SU-DHL-6 (cell line): Measurements from ENCODE around the gene KRT75.

Experiments used
- H2AFZ ChIP-seq: fragments of 200-600 bp; sonication (generic); 2 replicates; pipeline ENCODE4 v1.6.1; 2014; ENCODE audit warnings: low read depth, mild to moderate bottlenecking, moderate library complexity, mixed read lengths, antibody characterized with exemption, low read length; ENCODE audit not compliant: severe bottlenecking
- H3F3A ChIP-seq: fragments of 200-600 bp; shearing (Covaris generic); 2 replicates; pipeline ENCODE4 v1.6.0; 2016; ENCODE audit warnings: antibody characterized with exemption, mild to moderate bottlenecking; ENCODE audit not compliant: insufficient read depth
- H3K27ac ChIP-seq: fragments of 200-600 bp; sonication (generic); 2 replicates; pipeline ENCODE4 v1.5.1; 2016; ENCODE audit warnings: low read depth, mild to moderate bottlenecking, low read length, moderate library complexity, mixed read lengths
- H3K27me3 ChIP-seq: fragments of 200-600 bp; sonication (generic), shearing (Covaris generic); 2 replicates; pipeline ENCODE4 v1.6.0; 2014; ENCODE audit warnings: mild to moderate bottlenecking, low read length
- H3K36me3 ChIP-seq: fragments of 200-600 bp; sonication (generic); 2 replicates; pipeline ENCODE4 v1.6.1; 2014; ENCODE audit warnings: mild to moderate bottlenecking, low read length, mixed read lengths
- H3K4me2 ChIP-seq: fragments of 300-600, 200-600 bp; shearing (Covaris generic), sonication (generic); 2 replicates; pipeline ENCODE4 v1.6.0; 2014; ENCODE audit warnings: low read length, low read depth, mild to moderate bottlenecking; ENCODE audit not compliant: poor library complexity, severe bottlenecking
- H3K4me3 ChIP-seq: fragments of 200-600 bp; sonication (generic); 2 replicates; pipeline ENCODE4 v1.5.1; 2014; ENCODE audit warnings: antibody characterized with exemption, low read length, mild to moderate bottlenecking, mixed read lengths; ENCODE audit not compliant: insufficient read depth, poor library complexity, severe bottlenecking
- H3K79me2 ChIP-seq: fragments of 200-600 bp; sonication (generic); 2 replicates; pipeline ENCODE4 v1.6.1; 2014; ENCODE audit warnings: mild to moderate bottlenecking, low read length, moderate library complexity; ENCODE audit not compliant: insufficient read depth
- H3K9ac ChIP-seq: fragments of 200-600 bp; sonication (generic); 2 replicates; pipeline ENCODE4 v1.7.0; 2014; ENCODE audit warnings: mild to moderate bottlenecking, low read length
- H3K9me2 ChIP-seq: fragments of 200-600 bp; sonication (generic); replicated peaks from 2 replicates; pipeline ENCODE4 v1.6.1; 2014; ENCODE audit warnings: low read length; ENCODE audit not compliant: insufficient read depth
- H3K9me3 ChIP-seq: fragments of 200-600 bp; sonication (generic); 2 replicates; pipeline ENCODE4 v1.6.1; 2014; ENCODE audit warnings: low read length, mixed read lengths; ENCODE audit not compliant: insufficient read depth
- H4K20me1 ChIP-seq: fragments of 200-600 bp; sonication (generic); 2 replicates; pipeline ENCODE4 v1.6.1; 2014; ENCODE audit warnings: low read depth, mild to moderate bottlenecking, antibody characterized with exemption, low read length, moderate library complexity, mixed read lengths
- EZH2phosphoT487 ChIP-seq: fragments of 200-600 bp; sonication (generic), shearing (Covaris generic); conservative IDR thresholded peaks from 2 replicates; pipeline ENCODE4 v1.6.1; 2018; ENCODE audit warnings: mild to moderate bottlenecking, antibody characterized with exemption, low read length, moderate library complexity, mixed read lengths
- TF ChIP-seq, protein P1 (sequence below): fragments of 200-600 bp; sonication (generic); IDR thresholded peaks from one replicate; pipeline ENCODE4 v1.5.1; 2017; ENCODE audit warnings: antibody characterized with exemption, mild to moderate bottlenecking, low read length, moderate library complexity; ENCODE audit not compliant: insufficient read depth, poor library complexity, severe bottlenecking

Gene KRT75

DNA sequence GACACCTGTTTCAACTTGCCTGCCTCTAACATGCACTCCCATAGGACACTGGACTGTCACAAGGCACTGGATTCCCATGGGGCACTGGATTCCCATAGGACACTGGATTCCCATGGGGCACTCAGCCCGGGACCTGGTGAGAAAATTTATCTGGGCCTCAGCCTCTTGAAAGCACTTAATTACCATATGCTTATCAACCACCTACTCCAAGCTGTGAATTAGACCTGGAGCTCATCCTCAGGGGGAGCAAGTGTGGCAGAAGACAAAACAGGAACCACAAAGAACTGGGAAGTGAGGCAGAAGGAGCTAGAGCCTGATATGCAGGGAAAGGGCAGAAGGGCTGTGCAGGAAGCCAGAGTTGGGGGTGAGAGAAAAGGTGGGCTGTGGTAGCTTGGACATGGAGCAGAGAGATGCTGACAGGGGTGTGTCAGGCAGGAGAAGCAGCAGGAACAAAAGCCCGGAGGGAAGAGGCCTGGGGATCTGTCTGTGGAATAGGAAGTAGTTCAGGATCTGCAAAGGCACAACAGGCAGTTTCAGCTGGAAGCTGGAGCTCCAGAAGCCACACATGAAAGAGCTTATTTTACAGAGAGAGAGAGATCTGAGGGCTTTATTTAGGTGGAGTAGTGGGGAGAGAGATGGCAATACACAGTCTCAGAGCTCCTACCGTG is 31.2 kb downstream of the KRT75 start:
- Histone ChIP-seq H3K27ac (no peak overlapping the region), H2AFZ (no peak overlapping the region), H4K20me1 (no peaks in the 10 kb centered on the region), H3K36me3 (no peaks in the 10 kb centered on the region), H3K9me2 (no peaks in the 10 kb centered on the region), H3K27me3 (no peaks in the 10 kb centered on the region), H3K4me2 (no peak overlapping the region), H3K9ac (no peak overlapping the region), H3K79me2 (no peaks in the 10 kb centered on the region), H3K9me3 (no peaks in the 10 kb centered on the region), H3F3A (no peaks in the 10 kb centered on the region), H3K4me3 (no peak overlapping the region)
- no peak for TF ChIP-seq EZH2phosphoT487

DNA sequence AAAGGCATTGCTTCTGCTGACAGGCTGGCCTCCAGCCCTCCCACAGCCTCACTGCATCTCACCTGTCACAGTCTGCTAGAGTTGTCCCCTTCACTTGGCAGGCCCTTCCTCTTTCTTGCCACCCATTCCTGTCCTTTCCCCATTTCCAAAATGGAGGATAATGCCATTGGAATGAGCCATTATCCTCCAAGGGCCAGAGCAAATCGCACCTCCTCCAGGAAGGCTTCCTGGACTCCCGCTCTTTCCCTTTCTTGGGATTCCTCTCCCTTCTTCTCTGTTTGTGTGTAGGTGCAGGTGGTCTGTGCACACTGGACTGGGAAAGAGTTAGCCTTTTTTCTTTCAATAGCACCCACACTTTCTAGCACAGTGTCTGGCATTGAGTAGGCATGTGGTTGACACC is 31.8 kb downstream of the KRT75 start:
- Histone ChIP-seq H3K36me3 (no peaks in the 10 kb centered on the region), H3K27me3 (no peaks in the 10 kb centered on the region), H3K4me3 (no peak overlapping the region), H3K79me2 (no peaks in the 10 kb centered on the region), H3K4me2 (no peak overlapping the region), H3K27ac (no peak overlapping the region), H3K9me3 (no peaks in the 10 kb centered on the region), H3K9me2 (no peaks in the 10 kb centered on the region), H3K9ac (no peak overlapping the region), H2AFZ (no peak overlapping the region), H3F3A (no peaks in the 10 kb centered on the region), H4K20me1 (no peaks in the 10 kb centered on the region)
- TF ChIP-seq, protein P1, sequence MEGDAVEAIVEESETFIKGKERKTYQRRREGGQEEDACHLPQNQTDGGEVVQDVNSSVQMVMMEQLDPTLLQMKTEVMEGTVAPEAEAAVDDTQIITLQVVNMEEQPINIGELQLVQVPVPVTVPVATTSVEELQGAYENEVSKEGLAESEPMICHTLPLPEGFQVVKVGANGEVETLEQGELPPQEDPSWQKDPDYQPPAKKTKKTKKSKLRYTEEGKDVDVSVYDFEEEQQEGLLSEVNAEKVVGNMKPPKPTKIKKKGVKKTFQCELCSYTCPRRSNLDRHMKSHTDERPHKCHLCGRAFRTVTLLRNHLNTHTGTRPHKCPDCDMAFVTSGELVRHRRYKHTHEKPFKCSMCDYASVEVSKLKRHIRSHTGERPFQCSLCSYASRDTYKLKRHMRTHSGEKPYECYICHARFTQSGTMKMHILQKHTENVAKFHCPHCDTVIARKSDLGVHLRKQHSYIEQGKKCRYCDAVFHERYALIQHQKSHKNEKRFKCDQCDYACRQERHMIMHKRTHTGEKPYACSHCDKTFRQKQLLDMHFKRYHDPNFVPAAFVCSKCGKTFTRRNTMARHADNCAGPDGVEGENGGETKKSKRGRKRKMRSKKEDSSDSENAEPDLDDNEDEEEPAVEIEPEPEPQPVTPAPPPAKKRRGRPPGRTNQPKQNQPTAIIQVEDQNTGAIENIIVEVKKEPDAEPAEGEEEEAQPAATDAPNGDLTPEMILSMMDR = no peak
- TF ChIP-seq EZH2phosphoT487 = no peak

DNA sequence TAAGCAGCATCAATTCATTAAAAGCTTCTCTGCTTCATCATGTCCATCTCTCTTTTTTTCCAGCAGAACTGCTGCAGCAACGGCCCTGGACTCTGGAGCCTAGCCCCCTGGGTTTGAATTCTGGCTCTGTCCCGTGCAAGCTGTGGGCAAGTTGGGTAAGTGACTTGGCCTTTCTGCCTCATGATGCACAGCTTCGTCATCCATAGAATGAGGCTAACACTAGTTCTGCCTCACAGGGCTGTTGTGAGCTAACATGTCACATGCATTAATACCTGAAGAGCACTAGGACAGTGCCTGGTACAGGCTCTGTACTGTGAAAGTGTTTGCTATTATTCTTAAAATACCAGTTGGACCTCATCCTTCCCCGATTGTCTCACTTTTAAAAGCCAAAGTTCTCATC is 32.2 kb downstream of the KRT75 start:
- Histone ChIP-seq H3K27me3 (no peaks in the 10 kb centered on the region), H3K4me3 (no peak overlapping the region), H4K20me1 (no peaks in the 10 kb centered on the region), H2AFZ (no peak overlapping the region), H3K79me2 (no peaks in the 10 kb centered on the region), H3K9ac (no peak overlapping the region), H3K9me2 (no peaks in the 10 kb centered on the region), H3K27ac (no peak overlapping the region), H3K9me3 (no peaks in the 10 kb centered on the region), H3K4me2 (no peak overlapping the region), H3F3A (no peaks in the 10 kb centered on the region), H3K36me3 (no peaks in the 10 kb centered on the region)
- TF ChIP-seq, protein P1 = no peak
- no peak for TF ChIP-seq EZH2phosphoT487

DNA sequence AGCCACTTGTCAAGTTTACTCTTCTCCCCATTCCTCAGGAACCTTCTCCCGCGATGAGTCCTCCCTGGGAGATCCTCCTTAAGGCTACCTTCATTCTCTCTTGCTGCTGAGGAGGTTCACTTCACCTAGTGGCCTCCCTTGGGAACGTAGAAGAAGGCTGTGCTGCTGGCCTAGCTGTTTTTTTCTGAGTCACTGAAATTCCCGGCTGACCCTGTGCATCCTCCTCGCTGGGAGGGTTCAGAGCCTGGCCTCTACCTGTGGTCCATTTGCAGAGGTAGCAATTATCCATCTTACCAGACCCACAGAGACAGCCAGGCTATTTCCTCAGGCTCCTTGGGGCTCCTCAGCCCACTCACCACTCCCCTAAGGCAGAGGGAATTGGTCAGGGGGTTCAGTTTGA is 32.6 kb downstream of the KRT75 start:
- no peak overlapping the region for H3K4me2 ChIP-seq
- H4K20me1 ChIP-seq = no peaks in the 10 kb centered on the region
- no peaks in the 10 kb centered on the region for H3F3A ChIP-seq
- no peak overlapping the region for H3K9ac ChIP-seq
- no peaks in the 10 kb centered on the region for H3K27me3 ChIP-seq
- no peaks in the 10 kb centered on the region for H3K79me2 ChIP-seq
- H2AFZ ChIP-seq = no peak overlapping the region
- H3K9me3 ChIP-seq = no peaks in the 10 kb centered on the region
- H3K36me3 ChIP-seq = no peaks in the 10 kb centered on the region
- no peak for TF ChIP-seq EZH2phosphoT487
- TF ChIP-seq, protein P1 = no peak
- no peak overlapping the region for H3K4me3 ChIP-seq
- H3K27ac ChIP-seq = no peak overlapping the region
- no peaks in the 10 kb centered on the region for H3K9me2 ChIP-seq
